GM06990 (cell line): ENCODE data around the gene CAVIN1.

ENCODE experiments used
- DNase-seq: peaks from one replicate; pipeline ENCODE4 v3.0.0-alpha.2; 2011; ENCODE audit not compliant: insufficient read length; ENCODE audit errors: extremely low read depth
- H3K27me3 ChIP-seq: replicated peaks from 2 replicates; pipeline ENCODE4 v1.6.0; 2011; ENCODE audit warnings: low read length; ENCODE audit not compliant: control insufficient read depth, insufficient read depth
- H3K36me3 ChIP-seq: 2 replicates; pipeline ENCODE4 v1.5.1; 2011; ENCODE audit warnings: low read length; ENCODE audit not compliant: control insufficient read depth, insufficient read depth
- H3K4me3 ChIP-seq: replicated peaks from 2 replicates; pipeline ENCODE4 v1.5.1; 2011; ENCODE audit warnings: low read depth, mild to moderate bottlenecking, control low read depth, low read length
- CTCF ChIP-seq: IDR thresholded peaks from 2 replicates; pipeline ENCODE4 v1.5.1; 2011; ENCODE audit warnings: low read length, control low read depth, mild to moderate bottlenecking, inconsistent platforms; ENCODE audit not compliant: insufficient read depth, poor library complexity, severe bottlenecking

Gene CAVIN1

GRCh38 chr17:42413464-42414040 lies 9.5 kb downstream of the CAVIN1 start:
- no peak for DNase-seq
- no peak overlapping the region for H3K4me3 ChIP-seq
- H3K27me3 ChIP-seq: no peaks in the 10 kb centered on the region
- H3K36me3 ChIP-seq: no peaks in the 10 kb centered on the region
- no peak for TF ChIP-seq CTCF

- DNase-seq: no peak
- TF ChIP-seq CTCF: no peak
- Histone ChIP-seq H3K27me3 (no peaks in the 10 kb centered on the region), H3K36me3 (no peaks in the 10 kb centered on the region), H3K4me3 (no peak overlapping the region)
Measured at GRCh38 chr17:42411905-42412679, 11.0 kb downstream of the CAVIN1 start.

GRCh38 chr17:42411361-42411760 lies 11.7 kb downstream of the CAVIN1 start:
- no peak for TF ChIP-seq CTCF
- DNase-seq: no peak
- no peaks in the 10 kb centered on the region for H3K36me3 ChIP-seq
- no peak overlapping the region for H3K4me3 ChIP-seq
- H3K27me3 ChIP-seq: no peaks in the 10 kb centered on the region

GRCh38 chr17:42410319-42410685 lies 12.8 kb downstream of the CAVIN1 start:
- Histone ChIP-seq H3K4me3 (no peak overlapping the region), H3K36me3 (no peaks in the 10 kb centered on the region), H3K27me3 (no peaks in the 10 kb centered on the region)
- no peak for DNase-seq
- no peak for TF ChIP-seq CTCF

GRCh38 chr17:42409523-42410318 lies 13.3 kb downstream of the CAVIN1 start:
- TF ChIP-seq CTCF: no peak
- no peak for DNase-seq
- Histone ChIP-seq H3K4me3 (no peak overlapping the region), H3K36me3 (no peaks in the 10 kb centered on the region), H3K27me3 (no peaks in the 10 kb centered on the region)
